Transverse colon (tissue), 4 donors: ENCODE results near the gene TBC1D13. TPM values are rescaled to one million over a fixed set of nuclear protein-coding genes. Genes with fewer than 3 reads are reported as not detected.

Experiments
- DNase-seq: peaks from one replicate; pipeline ENCODE4 v3.0.0-alpha.2; 2019
- H3K27ac ChIP-seq, 4 donors: fragments of 200-600 bp; sonication (generic); 2 replicates each; pipeline ENCODE4 v1.5.1; 2016 to 2018; ENCODE audit warnings: inconsistent platforms in 4 of 4
- H3K27me3 ChIP-seq: fragments of 200-600 bp; sonication (generic); 2 replicates; pipeline ENCODE4 v1.5.1; 2017; ENCODE audit warnings: inconsistent platforms
- H3K36me3 ChIP-seq, 4 donors: fragments of 200-600 bp; sonication (generic); 2 replicates each; pipeline ENCODE4 v1.5.1; 2017 to 2019; ENCODE audit warnings: inconsistent platforms in 4 of 4
- H3K4me1 ChIP-seq, 4 donors: fragments of 200-600 bp; sonication (generic); 2 replicates each; pipeline ENCODE4 v1.5.1; 2017 to 2020; ENCODE audit warnings: inconsistent platforms in 4 of 4
- H3K4me3 ChIP-seq, 4 donors: fragments of 200-600 bp; sonication (generic); 1 replicate in 1 of 4; 2 replicates in 3 of 4; pipeline versions ENCODE4 v1.5.1 to v1.6.1; 2017 to 2019; ENCODE audit warnings: inconsistent platforms in 4 of 4
- H3K9me3 ChIP-seq, 2 donors: fragments of 200-600 bp; sonication (generic); 2 replicates each; pipeline ENCODE4 v1.5.1; 2017 to 2019; ENCODE audit warnings: inconsistent platforms in 2 of 2
- CTCF ChIP-seq, 5 experiments: fragments of 200-600 bp in 3 of 5; fragments of 450-650 bp in 2 of 5; sonication (generic) in 3 of 5; IDR thresholded peaks; 1 replicate in 2 of 5; 2 replicates in 3 of 5; pipeline ENCODE4 v1.5.1; 2016 to 2017; ENCODE audit warnings: antibody characterized with exemption in 5 of 5, inconsistent platforms in 3 of 5, mild to moderate bottlenecking in 2 of 5, moderate library complexity in 1 of 5
- EP300 ChIP-seq: sonication (generic); formaldehyde crosslinking; IDR thresholded peaks from one replicate; pipeline ENCODE4 v1.6.1; 2017; ENCODE audit warnings: antibody characterized with exemption, low read depth
- POLR2A ChIP-seq: fragments of 450-650 bp; IDR thresholded peaks from one replicate; pipeline ENCODE4 v1.6.1; 2016; ENCODE audit warnings: antibody characterized with exemption, mild to moderate bottlenecking, moderate library complexity
- POLR2AphosphoS5 ChIP-seq, 3 donors: sonication (generic); formaldehyde crosslinking; IDR thresholded peaks; one replicate each; pipeline ENCODE4 v1.6.1; 2016; ENCODE audit warnings: antibody characterized with exemption in 3 of 3
- WGBS, 2 donors: methylation state at CpG; one replicate each; pipeline ENCODE4 v1.1.5; 2018; ENCODE audit warnings: low coverage in 1 of 2; 5-methylcytosine and 5-hydroxymethylcytosine counted together
- in situ Hi-C, 4 donors: fragments of 200-750 bp; cut with MboI; loops; one replicate each; pipeline versions ENCODE4 v1.15.0 to v1.15.1; 2017; ENCODE audit warnings: low sequenced_read_pairs in 3 of 4, low pct_ligation_motif_present in 1 of 4, low pct_unique_long_range_greater_than_20kb in 1 of 4
- intact Hi-C: fragments of 100-400 bp; cut with DNase I; formaldehyde crosslinking; loops from one replicate; pipeline ENCODE4 v1.15.1; 2023; ENCODE audit warnings: low total_unique reads
- total RNA-seq, 4 donors: library from RNA; depleted of rRNA; stranded (reverse); fragments of >200 nt; gene quantifications; one replicate each; pipeline ENCODE4 v1.1.0, GENCODE V29; 2016

The TBC1D13 gene
- total RNA-seq, 4 donors from 2014 or later, result 9.6 to 244 (median 21.6) TPM

GRCh38 chr9:128820665-128821583 is 33.9 kb downstream of the TBC1D13 start:
- in situ Hi-C loops (no loop called here), intact Hi-C loops (no loop called here)
- Histone ChIP-seq H3K36me3 (no peaks in the 10 kb centered on the region), H3K4me1 (peaks cover 10 to 18% (median 16%) of the 10 kb centered on the region in 4 donors), H3K27me3 (no peaks in the 10 kb centered on the region), H3K27ac (no peak overlapping the region), H3K9me3 (no peaks in the 10 kb centered on the region), H3K4me3 (no peak overlapping the region)
- TF ChIP-seq POLR2AphosphoS5 (IDR thresholded peaks at IDR 0.05), result no peak
- TF ChIP-seq POLR2A, result no peak
- no peak for TF ChIP-seq CTCF (IDR thresholded peaks at IDR 0.05)
- no peak for TF ChIP-seq EP300
- WGBS, 2 donors, result 85% methylated on average over 24 of the region's 24 CpGs; no CpG with 5 or more reads in 1 of the 2 donors
- DNase-seq, result no peak

DNA sequence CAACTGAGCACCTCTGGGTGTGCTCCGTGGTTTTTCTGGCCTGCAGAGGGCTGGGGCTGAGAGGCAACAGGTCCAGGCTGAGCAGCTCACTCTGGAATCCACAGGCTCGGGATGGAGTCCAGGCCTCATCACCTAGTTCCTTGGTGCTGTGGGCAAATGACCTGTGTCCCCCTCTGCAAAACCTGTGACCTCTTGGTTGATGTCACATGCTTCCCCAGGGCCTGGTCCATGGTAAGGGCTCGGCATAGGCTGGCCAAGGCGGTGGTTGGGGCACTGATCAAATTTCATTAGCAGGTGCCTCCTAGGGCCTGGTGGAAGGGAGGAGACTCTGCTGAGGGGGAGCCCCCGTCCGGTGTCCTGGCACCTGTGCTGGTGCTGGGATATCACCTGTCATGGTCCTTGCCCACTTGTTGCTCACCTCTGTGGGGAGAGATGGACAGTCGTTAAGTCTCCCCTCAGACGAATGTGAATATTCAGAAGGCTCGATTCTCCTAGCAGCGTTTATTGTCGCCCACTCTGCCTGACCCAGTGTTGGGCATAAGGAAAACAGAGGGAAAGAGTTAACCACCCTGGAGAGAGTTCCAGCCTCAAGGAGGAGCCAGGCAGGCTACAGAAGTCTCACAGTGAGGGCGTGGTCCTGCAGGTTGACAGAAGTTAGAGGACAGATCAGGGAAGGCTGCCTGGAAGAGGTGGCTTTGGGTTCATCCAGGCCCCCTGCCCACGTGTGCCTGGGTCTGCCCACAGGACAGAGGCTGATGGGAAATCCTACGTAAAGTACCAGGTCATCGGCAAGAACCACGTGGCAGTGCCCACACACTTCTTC is 34.7 kb downstream of the TBC1D13 start:
- WGBS, 2 donors, result 86 to 88% methylated on average over 1 to 15 of the region's 16 CpGs
- no peak for TF ChIP-seq POLR2AphosphoS5 (IDR thresholded peaks at IDR 0.05)
- no peak for TF ChIP-seq EP300
- no peak for TF ChIP-seq POLR2A
- no peak for TF ChIP-seq CTCF (IDR thresholded peaks at IDR 0.05)

GRCh38 chr9:128822407-128823042 is 35.5 kb downstream of the TBC1D13 start:
- no peaks in the 10 kb centered on the region for H3K9me3 ChIP-seq
- H3K4me3 ChIP-seq, result no peak overlapping the region
- DNase-seq, result no peak
- peaks cover 10 to 18% (median 16%) of the 10 kb centered on the region in 4 donors for H3K4me1 ChIP-seq
- no peak for TF ChIP-seq POLR2A
- TF ChIP-seq CTCF (IDR thresholded peaks at IDR 0.05), result no peak
- TF ChIP-seq POLR2AphosphoS5 (IDR thresholded peaks at IDR 0.05), result no peak
- no peak for TF ChIP-seq EP300
- intact Hi-C loops, result no loop called here
- H3K27ac ChIP-seq, result no peak overlapping the region
- H3K27me3 ChIP-seq, result no peaks in the 10 kb centered on the region
- H3K36me3 ChIP-seq, result no peaks in the 10 kb centered on the region
- in situ Hi-C loops, result no loop called here
- WGBS, 2 donors, result 87% methylated on average over 18 of the region's 22 CpGs; no CpG with 5 or more reads in 1 of the 2 donors

More for the DNA sequence above, 34.7 kb downstream of the TBC1D13 start:
- H3K27ac ChIP-seq, result no peak overlapping the region
- H3K36me3 ChIP-seq, result no peaks in the 10 kb centered on the region
- intact Hi-C loops (no loop called here), in situ Hi-C loops (no loop called here)
- no peaks in the 10 kb centered on the region for H3K9me3 ChIP-seq
- DNase-seq, result no peak
- H3K27me3 ChIP-seq, result no peaks in the 10 kb centered on the region
- H3K4me1 ChIP-seq, result peaks cover 10 to 18% (median 16%) of the 10 kb centered on the region in 4 donors
- no peak overlapping the region for H3K4me3 ChIP-seq
